DND-41 (cell line): Measurements from ENCODE around the gene PHACTR1.

ENCODE experiments used
- ATAC-seq: fragments of 200-7000 bp; cut with Tn5 transposase; 3 replicates; pipeline ENCODE4 v1.9.1; 2021; ENCODE audit warnings: low read depth; ENCODE audit not compliant: insufficient read depth
- DNase-seq: peaks from one replicate; pipeline ENCODE4 v3.0.0-alpha.2; 2020
- H2AFZ ChIP-seq: 2 replicates; pipeline ENCODE4 v1.6.0; 2012; ENCODE audit warnings: low read depth, low read length
- H3K27ac ChIP-seq: 2 replicates; pipeline ENCODE4 v1.5.1; 2012; ENCODE audit warnings: low read length, inconsistent platforms
- H3K27me3 ChIP-seq: fragments of 200-600 bp; sonication (generic); 2 replicates; pipeline ENCODE4 v1.6.0; 2012; ENCODE audit warnings: low read length, mild to moderate bottlenecking, inconsistent platforms; ENCODE audit not compliant: insufficient read depth, poor library complexity
- H3K36me3 ChIP-seq: 2 replicates; pipeline ENCODE4 v1.5.1; 2012; ENCODE audit warnings: low read length, inconsistent platforms; ENCODE audit not compliant: insufficient read depth
- H3K4me1 ChIP-seq: 2 replicates; pipeline ENCODE4 v1.5.1; 2012; ENCODE audit warnings: mild to moderate bottlenecking, low read length; ENCODE audit not compliant: insufficient read depth
- H3K4me2 ChIP-seq: 2 replicates; pipeline ENCODE4 v1.6.0; 2012; ENCODE audit warnings: mild to moderate bottlenecking, moderate library complexity, low read length, inconsistent platforms; ENCODE audit not compliant: insufficient read depth
- H3K4me3 ChIP-seq, 2 experiments: fragments of 200-600 bp in 1 of 2; shearing (Covaris generic) in 1 of 2; 2 replicates each; pipeline ENCODE4 v1.5.1; 2012 to 2016; ENCODE audit warnings: inconsistent platforms in 2 of 2, low read length in 2 of 2, mild to moderate bottlenecking in 2 of 2, low read depth in 1 of 2, moderate library complexity in 1 of 2
- H3K79me2 ChIP-seq: 2 replicates; pipeline ENCODE4 v1.6.0; 2012; ENCODE audit warnings: low read length, inconsistent platforms; ENCODE audit not compliant: insufficient read depth
- H3K9ac ChIP-seq: 2 replicates; pipeline ENCODE4 v1.6.0; 2012; ENCODE audit warnings: low read depth, mild to moderate bottlenecking, inconsistent platforms, low read length, moderate library complexity
- H3K9me3 ChIP-seq: 2 replicates; pipeline ENCODE4 v1.5.1; 2012; ENCODE audit warnings: low read length, moderate library complexity, mild to moderate bottlenecking, inconsistent platforms; ENCODE audit not compliant: insufficient read depth, severe bottlenecking
- H4K20me1 ChIP-seq: 2 replicates; pipeline ENCODE4 v1.6.0; 2012; ENCODE audit warnings: low read length; ENCODE audit not compliant: insufficient read depth
- CTCF ChIP-seq: IDR thresholded peaks from 2 replicates; pipeline ENCODE4 v1.5.1; 2012; ENCODE audit warnings: borderline replicate concordance, low read length, moderate library complexity, mild to moderate bottlenecking; ENCODE audit not compliant: poor library complexity, severe bottlenecking; ENCODE audit errors: extremely low read depth
- EZH2 ChIP-seq: IDR thresholded peaks from 3 replicates; pipeline ENCODE4 v1.6.1; 2012; ENCODE audit warnings: borderline replicate concordance, low read depth, mild to moderate bottlenecking, moderate library complexity, low read length, inconsistent platforms; ENCODE audit not compliant: severe bottlenecking

Gene PHACTR1

GRCh38 chr6:13283331-13283730 is 566.8 kb downstream of the PHACTR1 start:
- H3K9me3 ChIP-seq, result peaks cover 9% of the 10 kb centered on the region
- no peaks in the 10 kb centered on the region for H3K27me3 ChIP-seq
- no peak for DNase-seq
- no peak for ATAC-seq
- no peak overlapping the region for H3K27ac ChIP-seq
- no peaks in the 10 kb centered on the region for H4K20me1 ChIP-seq
- H3K79me2 ChIP-seq, result no peaks in the 10 kb centered on the region
- no peak overlapping the region for H3K4me2 ChIP-seq
- no peak overlapping the region for H3K9ac ChIP-seq
- no peak overlapping the region for H3K4me3 ChIP-seq
- H2AFZ ChIP-seq, result no peak overlapping the region
- no peaks in the 10 kb centered on the region for H3K4me1 ChIP-seq
- no peak for TF ChIP-seq CTCF
- no peak for TF ChIP-seq EZH2
- no peaks in the 10 kb centered on the region; the same call in 1 of the 2 replicates for H3K36me3 ChIP-seq

- H3K9ac ChIP-seq, result no peak overlapping the region
- H3K4me1 ChIP-seq, result no peaks in the 10 kb centered on the region
- no peak overlapping the region for H3K4me2 ChIP-seq
- peaks cover 14% of the 10 kb centered on the region for H3K9me3 ChIP-seq
- H2AFZ ChIP-seq, result no peak overlapping the region
- H3K79me2 ChIP-seq, result no peaks in the 10 kb centered on the region
- no peaks in the 10 kb centered on the region for H4K20me1 ChIP-seq
- no peak overlapping the region for H3K27ac ChIP-seq
- H3K27me3 ChIP-seq, result no peaks in the 10 kb centered on the region
- DNase-seq (no peak), ATAC-seq (no peak)
- no peaks in the 10 kb centered on the region; the same call in 1 of the 2 replicates for H3K36me3 ChIP-seq
- H3K4me3 ChIP-seq, result no peak overlapping the region
- TF ChIP-seq CTCF, result no peak
- no peak for TF ChIP-seq EZH2
Observed at GRCh38 chr6:13284646-13285045, 568.1 kb downstream of the PHACTR1 start.

- no peak for TF ChIP-seq EZH2
- TF ChIP-seq CTCF, result no peak
- no peaks in the 10 kb centered on the region for H3K79me2 ChIP-seq
- no peak overlapping the region for H3K4me2 ChIP-seq
- no peaks in the 10 kb centered on the region for H3K27me3 ChIP-seq
- H3K9me3 ChIP-seq, result peaks cover 14% of the 10 kb centered on the region
- H4K20me1 ChIP-seq, result no peaks in the 10 kb centered on the region
- H3K4me3 ChIP-seq, result no peak overlapping the region
- H3K9ac ChIP-seq, result no peak overlapping the region
- H3K27ac ChIP-seq, result no peak overlapping the region
- H2AFZ ChIP-seq, result no peak overlapping the region
- ATAC-seq (no peak), DNase-seq (no peak)
- H3K36me3 ChIP-seq, result no peaks in the 10 kb centered on the region; the same call in 1 of the 2 replicates
- H3K4me1 ChIP-seq, result no peaks in the 10 kb centered on the region
Observed at GRCh38 chr6:13285705-13286104, 569.1 kb downstream of the PHACTR1 start.

- Histone ChIP-seq H3K9ac (no peak overlapping the region), H3K36me3 (no peaks in the 10 kb centered on the region; the same call in 1 of the 2 replicates), H2AFZ (no peak overlapping the region), H3K27me3 (no peaks in the 10 kb centered on the region), H3K79me2 (no peaks in the 10 kb centered on the region), H3K27ac (no peak overlapping the region), H3K4me2 (no peak overlapping the region), H3K9me3 (peaks cover 14% of the 10 kb centered on the region), H4K20me1 (no peaks in the 10 kb centered on the region), H3K4me1 (no peaks in the 10 kb centered on the region), H3K4me3 (no peak overlapping the region)
- TF ChIP-seq CTCF (no peak), EZH2 (no peak)
- no peak for ATAC-seq
- no peak for DNase-seq
Observed at GRCh38 chr6:13286181-13286580, 569.6 kb downstream of the PHACTR1 start.
